ENCODE data around the gene LRRC38.
A peak's percentile ranks its signal among the peaks of the same experiment; 100 is the strongest.

Gene LRRC38

GRCh38 chr1:13548281-13548680 is 34.5 kb upstream of the LRRC38 start:
- H3K36me3 ChIP-seq (ENCODE audit: control insufficient read depth in 1 of 2, insufficient read depth in 2 of 2, low read length in 2 of 2), result no peaks in the 10 kb centered on the region
- no peaks in the 10 kb centered on the region for H3K27me3 ChIP-seq (ENCODE audit: insufficient read depth, low read length)
- WGBS (ENCODE audit: extremely low coverage, insufficient coverage, insufficient read length), result no CpG with 5 or more reads among the region's 6 CpGs
- H2AFZ ChIP-seq (ENCODE audit: insufficient read depth, low read length, poor library complexity), result no peak overlapping the region
- no peak overlapping the region for H3K4me3 ChIP-seq (ENCODE audit: low read depth, low read length)
- H3K27ac ChIP-seq (ENCODE audit: low read depth, low read length), result no peak overlapping the region
- no peak overlapping the region for H2BK12ac ChIP-seq (ENCODE audit: low read length)
- no peaks in the 10 kb centered on the region for H3K79me1 ChIP-seq (ENCODE audit: low read length)
- no peak overlapping the region for H2BK120ac ChIP-seq (ENCODE audit: insufficient read depth, low read length, poor library complexity)
- H3K14ac ChIP-seq (ENCODE audit: low read length), result no peak overlapping the region
- H2BK5ac ChIP-seq (ENCODE audit: low read depth, low read length, poor library complexity), result no peak overlapping the region
- H3K4me2 ChIP-seq (ENCODE audit: low read length), result no peak overlapping the region
- peaks cover 0 to 3% of the 10 kb centered on the region in 2 experiments for H3K4me1 ChIP-seq (ENCODE audit: control insufficient read depth in 1 of 2, insufficient read depth in 2 of 2, low read length in 2 of 2)
- H3K9ac ChIP-seq (ENCODE audit: low read length), result no peak overlapping the region
- no peaks in the 10 kb centered on the region for H3K79me2 ChIP-seq (ENCODE audit: control insufficient read depth, insufficient read depth, low read length, poor library complexity)
- H4K91ac ChIP-seq (ENCODE audit: low read depth, low read length), result no peak overlapping the region
- H3K18ac ChIP-seq (ENCODE audit: low read length), result no peak overlapping the region
- no peak overlapping the region for H3K4ac ChIP-seq (ENCODE audit: low read depth, low read length)
- H3K9me3 ChIP-seq (ENCODE audit: insufficient read depth, low read depth, low read length), result no peaks in the 10 kb centered on the region
- no peak overlapping the region for H4K8ac ChIP-seq (ENCODE audit: low read depth, low read length)
- H2AK5ac ChIP-seq (ENCODE audit: low read length), result no peak overlapping the region
- no peak overlapping the region for H4K12ac ChIP-seq (ENCODE audit: low read depth, low read length)
- H3K23ac ChIP-seq (ENCODE audit: low read length), result no peak overlapping the region
- DNase-seq, result no peak

GRCh38 chr1:13546791-13547190 is 33.0 kb upstream of the LRRC38 start:
- Histone ChIP-seq H4K91ac (ENCODE audit: low read depth, low read length) (no peak overlapping the region), H2AFZ (ENCODE audit: insufficient read depth, low read length, poor library complexity) (no peak overlapping the region)

GRCh38 chr1:13544221-13544556 is 30.4 kb upstream of the LRRC38 start:
- no CpG with 5 or more reads among the region's 5 CpGs for WGBS (ENCODE audit: extremely low coverage, insufficient coverage, insufficient read length)
- no peaks in the 10 kb centered on the region for H3K79me2 ChIP-seq (ENCODE audit: control insufficient read depth, insufficient read depth, low read length, poor library complexity)

More at GRCh38 chr1:13546791-13547190, 33.0 kb upstream of the LRRC38 start:
- Histone ChIP-seq H4K8ac (ENCODE audit: low read depth, low read length) (no peak overlapping the region), H3K9ac (ENCODE audit: low read length) (no peak overlapping the region), H3K4me1 (ENCODE audit: control insufficient read depth in 1 of 2, insufficient read depth in 2 of 2, low read length in 2 of 2) (peaks cover 0 to 3% of the 10 kb centered on the region in 2 experiments), H3K9me3 (ENCODE audit: insufficient read depth, low read depth, low read length) (no peaks in the 10 kb centered on the region), H3K18ac (ENCODE audit: low read length) (no peak overlapping the region), H2BK5ac (ENCODE audit: low read depth, low read length, poor library complexity) (no peak overlapping the region), H4K12ac (ENCODE audit: low read depth, low read length) (no peak overlapping the region), H3K27ac (ENCODE audit: low read depth, low read length) (no peak overlapping the region), H3K36me3 (ENCODE audit: control insufficient read depth in 1 of 2, insufficient read depth in 2 of 2, low read length in 2 of 2) (no peaks in the 10 kb centered on the region), H3K4me2 (ENCODE audit: low read length) (no peak overlapping the region), H3K14ac (ENCODE audit: low read length) (no peak overlapping the region), H2BK120ac (ENCODE audit: insufficient read depth, low read length, poor library complexity) (no peak overlapping the region), H2AK5ac (ENCODE audit: low read length) (no peak overlapping the region), H3K4me3 (ENCODE audit: low read depth, low read length) (no peak overlapping the region), H3K79me1 (ENCODE audit: low read length) (no peaks in the 10 kb centered on the region), H3K27me3 (ENCODE audit: insufficient read depth, low read length) (no peaks in the 10 kb centered on the region), H3K4ac (ENCODE audit: low read depth, low read length) (no peak overlapping the region), H3K79me2 (ENCODE audit: control insufficient read depth, insufficient read depth, low read length, poor library complexity) (no peaks in the 10 kb centered on the region), H2BK12ac (ENCODE audit: low read length) (no peak overlapping the region), H3K23ac (ENCODE audit: low read length) (no peak overlapping the region)
- DNase-seq, result no peak
- no CpG with 5 or more reads among the region's 3 CpGs for WGBS (ENCODE audit: extremely low coverage, insufficient coverage, insufficient read length)

GRCh38 chr1:13543451-13544220 is 29.8 kb upstream of the LRRC38 start:
- WGBS (ENCODE audit: extremely low coverage, insufficient coverage, insufficient read length), result no CpG with 5 or more reads among the region's 20 CpGs
- H3K4ac ChIP-seq (ENCODE audit: low read depth, low read length), result no peak overlapping the region
- H4K8ac ChIP-seq (ENCODE audit: low read depth, low read length), result no peak overlapping the region
- no peak overlapping the region for H3K18ac ChIP-seq (ENCODE audit: low read length)
- peak in 1 of 2 donors; percentile 13 for DNase-seq
- H3K14ac ChIP-seq (ENCODE audit: low read length), result no peak overlapping the region
- H4K12ac ChIP-seq (ENCODE audit: low read depth, low read length), result no peak overlapping the region
- H3K27ac ChIP-seq (ENCODE audit: low read depth, low read length), result no peak overlapping the region
- no peak overlapping the region for H2BK120ac ChIP-seq (ENCODE audit: insufficient read depth, low read length, poor library complexity)
- H3K23ac ChIP-seq (ENCODE audit: low read length), result no peak overlapping the region
- no peak overlapping the region for H4K91ac ChIP-seq (ENCODE audit: low read depth, low read length)
- H3K79me2 ChIP-seq (ENCODE audit: control insufficient read depth, insufficient read depth, low read length, poor library complexity), result no peaks in the 10 kb centered on the region
- H2AK5ac ChIP-seq (ENCODE audit: low read length), result no peak overlapping the region
- no peaks in the 10 kb centered on the region for H3K4me1 ChIP-seq (ENCODE audit: control insufficient read depth in 1 of 2, insufficient read depth in 2 of 2, low read length in 2 of 2)
- H2AFZ ChIP-seq (ENCODE audit: insufficient read depth, low read length, poor library complexity), result no peak overlapping the region
- no peak overlapping the region for H2BK5ac ChIP-seq (ENCODE audit: low read depth, low read length, poor library complexity)
- H3K9ac ChIP-seq (ENCODE audit: low read length), result no peak overlapping the region
- no peaks in the 10 kb centered on the region for H3K9me3 ChIP-seq (ENCODE audit: insufficient read depth, low read depth, low read length)
- no peak overlapping the region for H2BK12ac ChIP-seq (ENCODE audit: low read length)
- H3K4me3 ChIP-seq (ENCODE audit: low read depth, low read length), result no peak overlapping the region
- no peaks in the 10 kb centered on the region for H3K36me3 ChIP-seq (ENCODE audit: control insufficient read depth in 1 of 2, insufficient read depth in 2 of 2, low read length in 2 of 2)
- no peaks in the 10 kb centered on the region for H3K79me1 ChIP-seq (ENCODE audit: low read length)
- no peaks in the 10 kb centered on the region for H3K27me3 ChIP-seq (ENCODE audit: insufficient read depth, low read length)
- H3K4me2 ChIP-seq (ENCODE audit: low read length), result no peak overlapping the region

More at GRCh38 chr1:13544221-13544556, 30.4 kb upstream of the LRRC38 start:
- Histone ChIP-seq H4K8ac (ENCODE audit: low read depth, low read length) (no peak overlapping the region), H2AK5ac (ENCODE audit: low read length) (no peak overlapping the region), H2BK5ac (ENCODE audit: low read depth, low read length, poor library complexity) (no peak overlapping the region), H2BK120ac (ENCODE audit: insufficient read depth, low read length, poor library complexity) (no peak overlapping the region), H3K23ac (ENCODE audit: low read length) (no peak overlapping the region), H3K79me1 (ENCODE audit: low read length) (no peaks in the 10 kb centered on the region), H3K14ac (ENCODE audit: low read length) (no peak overlapping the region), H4K12ac (ENCODE audit: low read depth, low read length) (no peak overlapping the region), H3K4ac (ENCODE audit: low read depth, low read length) (no peak overlapping the region), H3K4me1 (ENCODE audit: control insufficient read depth in 1 of 2, insufficient read depth in 2 of 2, low read length in 2 of 2) (peaks cover 0 to 1% of the 10 kb centered on the region in 2 experiments), H3K4me2 (ENCODE audit: low read length) (no peak overlapping the region), H3K18ac (ENCODE audit: low read length) (no peak overlapping the region), H3K27me3 (ENCODE audit: insufficient read depth, low read length) (no peaks in the 10 kb centered on the region), H2AFZ (ENCODE audit: insufficient read depth, low read length, poor library complexity) (no peak overlapping the region), H4K91ac (ENCODE audit: low read depth, low read length) (no peak overlapping the region), H3K27ac (ENCODE audit: low read depth, low read length) (no peak overlapping the region), H2BK12ac (ENCODE audit: low read length) (no peak overlapping the region), H3K36me3 (ENCODE audit: control insufficient read depth in 1 of 2, insufficient read depth in 2 of 2, low read length in 2 of 2) (no peaks in the 10 kb centered on the region), H3K9me3 (ENCODE audit: insufficient read depth, low read depth, low read length) (no peaks in the 10 kb centered on the region), H3K9ac (ENCODE audit: low read length) (no peak overlapping the region), H3K4me3 (ENCODE audit: low read depth, low read length) (no peak overlapping the region)
- no peak for DNase-seq
